GM19324 (cell line): ENCODE data around the gene METRNL.
A peak's percentile ranks its signal among the peaks of the same experiment; 100 is the strongest.
"Not testable (repeated sequence)": the region's sequence is repeated elsewhere in the genome, so short reads cannot be mapped to it uniquely, and the experiment has no call there.

Source experiments
- ATAC-seq: cut with Tn5 transposase; IDR thresholded peaks from one replicate; pipeline ENCODE4 v1.9.1; 2021; ENCODE audit warnings: mild to moderate bottlenecking, moderate library complexity; ENCODE audit not compliant: unreplicated experiment, low FRiP score

Gene METRNL

GRCh38 chr17:83051396-83052240 is 27.8 kb upstream of the METRNL start:
- ATAC-seq, result peak; percentile 93

GRCh38 chr17:83052241-83052564 is 27.2 kb upstream of the METRNL start:
- ATAC-seq, result no peak

DNA sequence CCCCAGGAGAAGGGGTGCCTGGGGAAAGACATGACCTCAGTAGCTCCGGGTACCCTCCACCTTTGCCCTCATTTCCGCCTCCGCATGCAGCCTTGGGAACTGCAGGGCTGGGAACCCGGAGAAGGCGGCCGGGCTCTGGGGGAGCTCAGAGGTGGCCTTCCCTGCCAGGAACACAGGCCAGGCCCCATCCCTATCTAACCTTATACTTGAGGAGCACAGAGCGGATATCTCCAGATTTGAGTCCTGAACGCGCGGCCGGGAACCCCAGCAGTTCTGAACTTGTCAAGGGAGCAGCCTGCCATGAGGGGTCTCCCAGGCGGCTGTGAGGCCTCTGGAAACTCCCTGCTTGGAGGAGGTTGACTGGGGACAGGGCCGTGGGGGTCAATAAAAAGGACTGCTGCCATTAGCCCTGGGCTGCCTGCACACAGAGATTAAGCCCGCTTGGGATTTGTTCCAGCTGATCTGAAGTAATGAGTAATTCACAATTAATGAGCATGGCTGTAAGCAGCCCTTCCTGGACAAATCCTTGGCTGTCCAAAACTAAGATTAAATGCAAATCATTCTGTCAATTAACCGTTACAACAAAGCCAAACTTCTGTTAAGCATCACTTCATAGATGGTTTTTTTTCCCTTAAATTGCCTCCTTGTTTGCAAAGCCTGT is 26.3 kb upstream of the METRNL start:
- ATAC-seq, result no peak

- no peak for ATAC-seq
Measured at GRCh38 chr17:83053739-83054451, 25.5 kb upstream of the METRNL start.

DNA sequence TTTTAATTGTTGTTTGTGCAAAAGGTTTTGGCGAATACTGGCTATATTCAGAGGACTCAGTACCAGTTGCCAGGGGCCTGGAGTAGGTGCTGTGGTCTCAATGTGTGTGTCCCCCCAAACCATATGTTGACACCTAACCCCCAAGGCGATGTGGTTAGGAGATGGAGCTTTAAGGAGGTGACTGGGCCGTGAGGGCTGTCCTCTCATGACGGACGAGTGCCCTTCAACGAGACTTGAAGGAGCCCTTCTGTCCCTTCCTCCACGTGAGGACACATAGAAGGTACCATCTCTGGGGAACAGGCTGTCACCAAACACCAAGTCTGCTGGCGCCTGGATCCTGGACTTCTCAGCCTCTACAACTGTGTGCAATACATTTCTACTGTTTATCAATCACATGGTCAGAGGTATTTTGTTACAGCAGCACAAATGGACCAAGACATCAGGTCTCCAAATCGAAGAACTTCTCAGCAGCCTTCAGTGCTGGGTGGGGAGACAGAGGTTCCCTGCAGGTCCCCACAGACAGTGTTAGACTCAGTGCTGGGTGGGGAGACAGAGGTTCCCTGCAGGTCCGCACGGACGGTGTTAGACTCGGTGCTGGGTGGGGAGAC is 24.8 kb upstream of the METRNL start:
- no peak for ATAC-seq

GRCh38 chr17:83055176-83055575 is 24.2 kb upstream of the METRNL start:
- ATAC-seq, result not testable (repeated sequence)

DNA sequence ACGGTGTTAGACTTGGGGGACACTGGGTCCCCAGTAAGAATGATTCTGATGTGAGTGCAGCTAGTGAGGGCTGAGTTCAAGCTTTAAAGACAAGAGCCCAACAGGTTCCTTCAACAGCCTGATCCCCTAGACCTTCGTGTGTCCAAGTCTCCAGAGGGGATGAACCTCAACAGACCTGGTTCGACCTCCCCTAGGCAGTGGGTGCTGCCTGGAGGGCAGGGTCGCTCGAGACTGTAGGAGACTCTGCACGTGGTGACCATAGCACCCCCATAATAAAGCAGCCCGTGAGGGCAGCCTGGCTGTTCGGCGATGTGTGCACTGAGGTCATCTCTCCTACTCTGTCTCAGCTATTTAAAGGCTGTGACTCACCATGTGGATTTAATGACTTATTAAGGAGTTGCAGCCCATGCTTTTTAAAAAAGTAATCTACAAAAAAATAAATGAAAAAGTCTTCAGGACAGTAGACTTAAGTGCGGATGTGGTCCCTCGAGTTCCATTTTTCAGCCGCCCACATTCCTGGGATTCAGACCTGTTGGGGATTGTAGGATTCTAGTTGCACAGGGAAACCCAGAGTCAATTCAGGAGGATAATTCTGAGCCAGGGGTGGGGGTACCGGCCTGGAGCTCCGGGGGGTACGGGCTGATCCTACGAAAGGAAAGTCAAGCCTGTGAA is 23.4 kb upstream of the METRNL start:
- ATAC-seq, result no peak

- no peak for ATAC-seq
Measured at GRCh38 chr17:83056583-83057396, 22.6 kb upstream of the METRNL start.

GRCh38 chr17:83057397-83057761 is 22.0 kb upstream of the METRNL start:
- ATAC-seq, result no peak

GRCh38 chr17:83057793-83058265 is 21.6 kb upstream of the METRNL start:
- ATAC-seq, result no peak

GRCh38 chr17:83058266-83058798 is 21.1 kb upstream of the METRNL start:
- no peak for ATAC-seq

DNA sequence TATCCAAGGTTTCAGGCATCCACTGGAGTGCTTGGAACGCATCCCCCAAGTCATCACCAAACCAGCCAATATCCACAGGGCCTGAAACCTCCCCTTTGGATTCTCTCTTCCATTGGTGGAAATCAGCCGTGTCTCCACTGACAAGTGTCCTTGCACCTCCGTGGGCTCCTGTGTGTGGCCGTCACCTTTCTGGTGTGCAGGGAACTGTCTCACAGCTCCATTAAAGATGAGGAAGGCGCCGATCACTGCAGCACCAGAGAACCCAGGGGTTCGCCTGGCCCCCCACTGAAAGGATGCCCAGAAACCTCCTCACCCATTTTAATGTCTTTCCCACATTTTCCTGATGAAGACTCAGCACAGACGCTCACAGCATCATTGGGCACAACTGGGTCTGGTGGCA is 17.8 kb upstream of the METRNL start:
- ATAC-seq, result no peak

DNA sequence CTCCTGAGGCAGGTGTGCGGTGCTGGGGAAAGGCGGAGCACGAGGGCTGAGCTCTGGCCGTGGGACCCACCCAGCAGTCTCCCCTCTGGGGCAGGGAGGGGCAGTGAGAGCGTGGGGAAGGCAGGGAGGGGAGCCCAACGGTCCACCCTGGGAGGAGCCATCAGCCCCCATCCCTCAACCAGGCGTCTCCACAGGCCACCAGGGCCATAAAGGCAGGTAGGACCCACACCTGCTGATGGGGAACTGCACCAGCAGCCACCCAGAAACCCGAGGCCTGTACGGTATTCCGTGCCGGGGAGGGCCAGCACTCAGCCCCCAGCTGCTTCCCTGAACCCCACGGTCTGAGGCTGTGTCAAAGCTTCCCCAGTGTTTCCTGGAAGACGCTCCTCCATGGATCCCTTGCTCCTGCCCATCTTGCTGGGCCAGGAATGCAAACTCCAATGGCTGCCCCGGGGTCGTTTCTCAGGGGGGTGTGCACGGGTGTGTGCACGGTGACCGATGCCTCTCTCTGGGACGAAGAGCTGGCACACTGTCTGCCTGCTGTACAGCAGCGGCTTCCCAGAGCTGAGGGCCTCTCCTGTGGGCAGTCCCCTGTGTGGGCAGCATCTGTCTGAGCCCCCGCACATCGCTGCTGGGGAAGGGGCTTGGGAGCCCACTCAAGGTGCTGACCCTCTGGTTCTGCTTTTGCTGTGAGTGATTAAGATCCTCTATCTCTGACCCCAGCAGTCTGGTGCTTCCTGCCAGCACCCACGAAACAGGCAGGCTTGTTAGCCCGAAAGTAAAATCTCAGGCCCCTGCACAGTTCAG is 17.2 kb upstream of the METRNL start:
- no peak for ATAC-seq

GRCh38 chr17:83062818-83063671 is 16.4 kb upstream of the METRNL start:
- no peak for ATAC-seq

- no peak for ATAC-seq
Measured at GRCh38 chr17:83064021-83064731, 15.2 kb upstream of the METRNL start.

- ATAC-seq, result no peak
Measured at GRCh38 chr17:83064732-83065659, 14.4 kb upstream of the METRNL start.
